GM10266 (cell line): ENCODE data around the gene DHX58.

Experiments used
- DNase-seq: peaks from one replicate; pipeline ENCODE4 v3.0.0; 2012; ENCODE audit errors: extremely low spot score
- CTCF ChIP-seq: IDR thresholded peaks from 2 replicates; pipeline ENCODE4 v1.5.1; 2012; ENCODE audit warnings: mild to moderate bottlenecking, low read depth; ENCODE audit not compliant: control insufficient read depth, insufficient read depth; ENCODE audit errors: missing control alignments

Gene DHX58

GRCh38 chr17:42055496-42055895 is 57.0 kb downstream of the DHX58 start:
- DNase-seq, result no peak
- no peak for TF ChIP-seq CTCF

GRCh38 chr17:42055027-42055426 is 57.5 kb downstream of the DHX58 start:
- TF ChIP-seq CTCF, result no peak
- DNase-seq, result no peak

GRCh38 chr17:42053731-42054500 is 58.6 kb downstream of the DHX58 start:
- no peak for TF ChIP-seq CTCF
- no peak for DNase-seq

GRCh38 chr17:42052346-42052877 is 60.1 kb downstream of the DHX58 start:
- TF ChIP-seq CTCF, result no peak
- no peak for DNase-seq

GRCh38 chr17:42051645-42052044 is 60.9 kb downstream of the DHX58 start:
- no peak for DNase-seq
- TF ChIP-seq CTCF, result no peak
